Pulmonary artery endothelial cell (primary cell): ENCODE measurements around the gene CCDC200. TPM values are rescaled to one million over a fixed set of nuclear protein-coding genes. Genes with fewer than 3 reads are reported as not detected.
"Not testable (repeated sequence)": the region's sequence is repeated elsewhere in the genome, so short reads cannot be mapped to it uniquely, and the experiment has no call there.

Experiments
- DNase-seq: peaks from one replicate; pipeline ENCODE4 v3.0.0-alpha.2; 2011; ENCODE audit warnings: low read depth, low spot score
- total RNA-seq: library from RNA; depleted of rRNA; stranded (reverse); fragments of >200 nt; gene quantifications from 2 replicates; pipeline ENCODE4 v1.2.3, GENCODE V29; 2014

Gene CCDC200
- total RNA-seq = not detected in 2 replicates

DNA sequence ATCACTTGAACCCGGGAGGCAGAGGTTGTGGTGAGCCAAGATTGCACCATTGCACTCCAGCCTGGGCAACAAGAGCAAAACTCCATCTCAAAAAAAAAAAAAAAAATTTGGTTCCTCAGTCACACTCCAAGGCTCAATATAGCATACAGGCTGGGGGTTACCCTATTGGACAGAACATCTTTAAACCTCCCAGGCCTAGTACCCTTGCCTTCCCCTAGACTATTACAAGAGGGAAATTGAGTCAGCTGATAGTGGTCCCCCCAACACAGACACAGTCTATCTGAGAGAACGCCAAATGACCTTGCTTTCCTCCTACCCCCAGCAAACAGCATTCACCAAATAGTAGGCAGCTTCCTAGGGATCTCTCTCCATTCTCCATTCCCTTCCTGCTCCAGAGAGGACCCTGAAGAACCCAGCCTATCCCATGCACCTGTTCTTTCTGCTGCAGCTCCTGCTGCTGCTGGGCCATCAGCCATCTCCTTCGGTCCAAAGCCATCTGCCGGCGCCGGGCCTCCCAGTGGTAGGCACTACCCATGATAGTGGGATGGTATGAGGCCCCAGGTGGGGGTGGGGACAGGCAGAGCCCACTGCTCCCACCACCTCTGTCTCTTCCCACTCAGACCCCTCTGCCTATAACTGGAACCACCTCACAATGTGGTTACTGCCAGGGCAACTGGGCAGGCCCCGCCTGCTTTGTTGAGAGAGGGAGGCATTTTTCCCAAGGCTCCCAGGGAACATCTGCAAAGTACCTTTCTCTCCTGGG, at the start of gene CCDC200:
Gene CCDC200 (minus strand): TSS at position 604 of the 763 bp plus-strand sequence. CDS start 69 bp downstream, at position 535.
- not testable (repeated sequence) for DNase-seq

DNA sequence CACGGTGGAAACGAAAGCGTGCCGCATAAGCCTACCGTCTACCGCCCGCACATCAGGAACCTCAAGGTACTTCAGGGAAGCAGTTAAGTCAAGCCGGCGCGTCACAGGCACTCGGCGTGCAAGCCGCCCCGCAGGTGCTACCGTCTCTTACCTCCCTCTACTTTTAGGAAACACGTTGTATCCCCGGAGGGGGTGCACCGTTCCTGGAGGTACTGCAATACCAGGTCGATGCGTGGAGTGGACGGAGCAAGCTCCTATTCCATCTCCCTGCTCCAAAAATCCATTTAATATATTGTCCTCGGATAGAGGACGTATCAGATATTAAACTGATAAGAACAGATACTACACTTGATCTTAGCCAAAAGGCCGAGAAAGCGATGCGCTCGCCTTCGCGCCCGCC, 44.5 kb upstream of the CCDC200 start:
- not testable (repeated sequence) for DNase-seq

DNA sequence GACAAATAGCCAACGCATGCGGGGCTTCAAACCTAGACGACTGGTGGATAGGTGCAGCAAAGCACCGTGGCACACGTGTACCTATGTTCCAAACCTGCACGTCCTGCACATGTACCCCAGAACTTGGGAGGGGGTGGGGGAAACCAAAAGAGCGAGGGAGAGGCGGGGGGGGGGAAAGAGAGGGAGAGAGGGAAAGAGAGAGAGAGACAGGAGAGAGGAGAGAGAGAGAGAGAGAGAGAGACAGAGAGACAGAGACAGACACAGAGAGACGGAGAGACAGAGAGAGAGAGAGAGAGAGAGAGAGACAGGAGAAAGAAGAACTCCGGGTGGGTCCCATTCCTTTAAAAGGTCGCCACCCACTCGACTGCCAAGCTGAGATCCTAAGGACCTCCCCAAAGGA, 44.1 kb upstream of the CCDC200 start:
- DNase-seq = not testable (repeated sequence)

DNA sequence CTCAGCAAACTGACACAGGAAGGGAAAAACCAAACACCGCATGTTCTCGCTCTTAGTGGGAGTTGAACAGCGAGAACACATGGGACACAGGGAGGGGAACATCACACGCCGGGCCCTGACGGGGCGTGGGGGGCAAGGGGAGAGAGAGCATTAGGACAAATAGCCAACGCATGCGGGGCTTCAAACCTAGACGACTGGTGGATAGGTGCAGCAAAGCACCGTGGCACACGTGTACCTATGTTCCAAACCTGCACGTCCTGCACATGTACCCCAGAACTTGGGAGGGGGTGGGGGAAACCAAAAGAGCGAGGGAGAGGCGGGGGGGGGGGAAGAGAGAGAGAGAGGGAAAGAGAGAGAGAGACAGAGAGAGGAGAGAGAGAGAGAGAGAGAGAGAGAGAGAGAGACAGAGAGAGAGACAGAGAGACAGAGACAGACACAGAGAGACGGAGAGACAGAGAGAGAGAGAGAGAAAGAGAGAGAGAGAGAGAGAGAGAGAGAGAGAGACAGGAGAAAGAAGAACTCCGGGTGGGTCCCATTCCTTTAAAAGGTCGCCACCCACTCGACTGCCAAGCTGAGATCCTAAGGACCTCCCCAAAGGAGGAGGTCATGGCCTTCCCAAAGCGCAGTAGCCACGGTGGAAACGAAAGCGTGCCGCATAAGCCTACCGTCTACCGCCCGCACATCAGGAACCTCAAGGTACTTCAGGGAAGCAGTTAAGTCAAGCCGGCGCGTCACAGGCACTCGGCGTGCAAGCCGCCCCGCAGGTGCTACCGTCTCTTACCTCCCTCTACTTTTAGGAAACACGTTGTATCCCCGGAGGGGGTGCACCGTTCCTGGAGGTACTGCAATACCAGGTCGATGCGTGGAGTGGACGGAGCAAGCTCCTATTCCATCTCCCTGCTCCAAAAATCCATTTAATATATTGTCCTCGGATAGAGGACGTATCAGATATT, 42.4 kb upstream of the CCDC200 start:
- DNase-seq = not testable (repeated sequence)

DNA sequence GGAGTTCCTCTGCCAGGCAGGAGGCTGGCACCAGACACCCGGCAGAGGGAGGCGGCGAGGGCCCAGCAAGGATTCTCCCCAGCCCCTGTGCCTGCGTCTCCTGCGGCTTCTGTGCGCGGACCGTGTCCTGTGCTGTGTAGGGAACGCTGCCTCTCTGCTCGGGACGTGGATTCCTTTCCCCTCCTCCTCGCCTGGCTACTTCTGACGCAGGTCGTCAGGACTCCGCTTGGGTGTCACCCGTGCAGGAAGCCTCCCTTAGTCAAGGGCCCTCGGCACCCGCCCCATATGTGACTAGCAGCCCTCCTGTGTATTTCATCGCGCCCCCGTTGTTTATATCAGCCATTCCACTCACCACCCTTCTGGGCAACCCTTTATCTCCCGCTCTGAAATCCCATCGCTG, 18.0 kb upstream of the CCDC200 start:
- not testable (repeated sequence) for DNase-seq

DNA sequence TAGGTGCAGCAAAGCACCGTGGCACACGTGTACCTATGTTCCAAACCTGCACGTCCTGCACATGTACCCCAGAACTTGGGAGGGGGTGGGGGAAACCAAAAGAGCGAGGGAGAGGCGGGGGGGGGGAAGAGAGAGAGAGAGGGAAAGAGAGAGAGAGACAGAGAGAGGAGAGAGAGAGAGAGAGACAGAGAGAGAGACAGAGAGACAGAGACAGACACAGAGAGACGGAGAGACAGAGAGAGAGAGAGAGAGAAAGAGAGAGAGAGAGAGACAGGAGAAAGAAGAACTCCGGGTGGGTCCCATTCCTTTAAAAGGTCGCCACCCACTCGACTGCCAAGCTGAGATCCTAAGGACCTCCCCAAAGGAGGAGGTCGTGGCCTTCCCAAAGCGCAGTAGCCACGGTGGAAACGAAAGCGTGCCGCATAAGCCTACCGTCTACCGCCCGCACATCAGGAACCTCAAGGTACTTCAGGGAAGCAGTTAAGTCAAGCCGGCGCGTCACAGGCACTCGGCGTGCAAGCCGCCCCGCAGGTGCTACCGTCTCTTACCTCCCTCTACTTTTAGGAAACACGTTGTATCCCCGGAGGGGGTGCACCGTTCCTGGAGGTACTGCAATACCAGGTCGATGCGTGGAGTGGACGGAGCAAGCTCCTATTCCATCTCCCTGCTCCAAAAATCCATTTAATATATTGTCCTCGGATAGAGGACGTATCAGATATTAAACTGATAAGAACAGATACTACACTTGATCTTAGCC, 12.4 kb upstream of the CCDC200 start:
- DNase-seq = not testable (repeated sequence)

DNA sequence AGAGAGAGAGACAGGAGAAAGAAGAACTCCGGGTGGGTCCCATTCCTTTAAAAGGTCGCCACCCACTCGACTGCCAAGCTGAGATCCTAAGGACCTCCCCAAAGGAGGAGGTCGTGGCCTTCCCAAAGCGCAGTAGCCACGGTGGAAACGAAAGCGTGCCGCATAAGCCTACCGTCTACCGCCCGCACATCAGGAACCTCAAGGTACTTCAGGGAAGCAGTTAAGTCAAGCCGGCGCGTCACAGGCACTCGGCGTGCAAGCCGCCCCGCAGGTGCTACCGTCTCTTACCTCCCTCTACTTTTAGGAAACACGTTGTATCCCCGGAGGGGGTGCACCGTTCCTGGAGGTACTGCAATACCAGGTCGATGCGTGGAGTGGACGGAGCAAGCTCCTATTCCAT, 11.2 kb upstream of the CCDC200 start:
- not testable (repeated sequence) for DNase-seq

DNA sequence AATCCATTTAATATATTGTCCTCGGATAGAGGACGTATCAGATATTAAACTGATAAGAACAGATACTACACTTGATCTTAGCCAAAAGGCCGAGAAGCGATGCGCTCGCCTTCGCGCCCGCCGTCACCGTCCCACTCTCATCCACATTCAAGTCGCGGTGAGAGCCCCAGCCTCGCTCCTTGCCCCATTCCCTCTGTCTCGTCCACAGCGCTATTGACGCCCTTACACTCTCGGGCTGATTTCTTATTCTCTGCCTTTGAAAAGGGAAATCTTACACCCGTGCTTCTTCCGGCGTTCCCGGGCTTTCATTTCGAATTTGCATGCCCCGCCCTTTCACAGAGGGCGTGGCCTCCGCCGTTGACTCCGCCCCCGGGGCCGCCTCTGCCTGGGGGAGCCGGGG, 5.5 kb upstream of the CCDC200 start, which contains the start of gene RNU2-1:
Gene RNU2-1 (minus strand): TSS at position 101 of the 400 bp plus-strand sequence.
- DNase-seq = not testable (repeated sequence)

DNA sequence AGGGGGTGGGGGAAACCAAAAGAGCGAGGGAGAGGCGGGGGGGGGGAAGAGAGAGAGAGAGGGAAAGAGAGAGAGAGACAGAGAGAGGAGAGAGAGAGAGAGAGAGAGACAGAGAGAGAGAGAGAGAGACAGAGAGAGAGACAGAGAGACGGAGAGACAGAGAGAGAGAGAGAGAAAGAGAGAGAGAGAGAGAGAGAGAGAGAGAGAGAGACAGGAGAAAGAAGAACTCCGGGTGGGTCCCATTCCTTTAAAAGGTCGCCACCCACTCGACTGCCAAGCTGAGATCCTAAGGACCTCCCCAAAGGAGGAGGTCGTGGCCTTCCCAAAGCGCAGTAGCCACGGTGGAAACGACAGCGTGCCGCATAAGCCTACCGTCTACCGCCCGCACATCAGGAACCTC, 4.8 kb upstream of the CCDC200 start:
- not testable (repeated sequence) for DNase-seq

DNA sequence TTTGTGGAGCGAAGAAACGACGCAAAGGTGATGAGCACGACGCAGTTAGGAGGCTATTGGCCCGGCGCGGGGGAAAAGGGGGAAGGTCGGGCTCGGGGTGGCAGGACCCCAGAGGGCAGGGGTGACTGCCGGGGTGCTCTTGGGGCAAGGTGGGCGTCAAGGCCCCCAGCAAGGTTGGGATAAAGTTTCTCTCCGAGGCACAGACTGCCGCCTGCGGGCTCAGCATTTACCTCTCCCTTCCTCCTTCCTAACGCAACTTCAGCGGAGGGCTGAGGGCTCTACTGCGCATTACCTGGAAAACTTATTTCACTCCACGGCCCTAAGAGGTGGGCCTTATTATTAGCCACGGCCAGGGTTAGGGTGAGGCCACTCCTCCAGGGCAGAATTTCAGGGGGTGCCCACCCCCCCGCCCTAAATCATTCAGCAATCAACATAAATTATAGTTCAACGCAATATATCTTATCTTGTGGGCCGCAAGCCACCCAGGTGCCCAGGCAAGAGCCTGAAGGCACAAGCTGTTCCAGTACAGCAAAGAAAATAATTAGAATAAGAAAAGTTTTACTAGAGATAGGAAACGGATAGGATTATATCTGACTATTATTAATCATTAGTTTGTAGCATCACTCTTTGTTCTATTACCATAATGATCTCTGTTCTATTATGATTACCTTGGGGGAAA, 3.7 kb upstream of the CCDC200 start:
- not testable (repeated sequence) for DNase-seq

DNA sequence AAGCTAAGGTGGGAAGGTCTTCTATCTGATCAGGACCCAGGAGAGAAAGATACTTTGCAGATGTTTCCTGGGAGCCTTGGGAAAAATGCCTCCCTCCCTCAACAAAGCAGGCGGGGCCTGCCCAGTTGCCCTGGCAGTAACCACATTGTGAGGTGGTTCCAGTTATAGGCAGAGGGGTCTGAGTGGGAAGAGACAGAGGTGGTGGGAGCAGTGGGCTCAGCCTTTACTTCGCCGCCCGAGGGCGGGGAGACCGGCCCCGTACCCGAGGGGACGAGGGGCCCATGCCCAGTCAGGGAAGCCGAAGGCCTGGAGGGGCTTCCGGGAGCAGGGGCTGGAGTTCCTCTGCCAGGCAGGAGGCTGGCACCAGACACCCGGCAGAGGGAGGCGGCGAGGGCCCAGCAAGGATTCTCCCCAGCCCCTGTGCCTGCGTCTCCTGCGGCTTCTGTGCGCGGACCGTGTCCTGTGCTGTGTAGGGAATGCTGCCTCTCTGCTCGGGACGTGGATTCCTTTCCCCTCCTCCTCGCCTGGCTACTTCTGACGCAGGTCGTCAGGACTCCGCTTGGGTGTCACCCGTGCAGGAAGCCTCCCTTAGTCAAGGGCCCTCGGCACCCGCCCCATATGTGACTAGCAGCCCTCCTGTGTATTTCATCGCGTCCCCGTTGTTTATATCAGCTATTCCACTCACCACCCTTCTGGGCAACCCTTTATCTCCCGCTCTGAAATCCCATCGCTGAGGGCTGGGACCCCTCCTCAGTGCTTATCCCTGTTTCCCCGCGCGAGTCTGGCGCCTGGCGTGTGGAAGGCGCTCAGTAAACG, 3.0 kb upstream of the CCDC200 start:
- DNase-seq = not testable (repeated sequence)

DNA sequence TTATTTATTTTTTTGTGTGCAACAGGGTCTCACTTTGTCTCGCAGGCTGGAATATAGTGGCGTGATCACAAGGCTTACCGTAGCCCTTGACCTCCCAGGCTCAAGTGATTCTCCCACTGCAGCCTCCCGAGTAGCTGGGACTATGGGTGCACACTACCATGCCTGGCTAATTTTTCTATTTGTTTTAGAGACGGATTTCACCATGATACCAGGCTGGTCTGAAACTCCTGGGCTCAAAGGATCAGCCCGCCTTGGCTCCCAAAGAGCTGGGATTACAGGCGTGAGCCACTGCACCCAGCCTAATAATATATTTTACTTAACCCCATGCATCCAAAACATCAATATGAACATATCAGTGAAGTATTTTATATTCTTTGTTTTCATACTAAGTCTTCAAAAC, 2.0 kb downstream of the CCDC200 start:
- no peak for DNase-seq

DNA sequence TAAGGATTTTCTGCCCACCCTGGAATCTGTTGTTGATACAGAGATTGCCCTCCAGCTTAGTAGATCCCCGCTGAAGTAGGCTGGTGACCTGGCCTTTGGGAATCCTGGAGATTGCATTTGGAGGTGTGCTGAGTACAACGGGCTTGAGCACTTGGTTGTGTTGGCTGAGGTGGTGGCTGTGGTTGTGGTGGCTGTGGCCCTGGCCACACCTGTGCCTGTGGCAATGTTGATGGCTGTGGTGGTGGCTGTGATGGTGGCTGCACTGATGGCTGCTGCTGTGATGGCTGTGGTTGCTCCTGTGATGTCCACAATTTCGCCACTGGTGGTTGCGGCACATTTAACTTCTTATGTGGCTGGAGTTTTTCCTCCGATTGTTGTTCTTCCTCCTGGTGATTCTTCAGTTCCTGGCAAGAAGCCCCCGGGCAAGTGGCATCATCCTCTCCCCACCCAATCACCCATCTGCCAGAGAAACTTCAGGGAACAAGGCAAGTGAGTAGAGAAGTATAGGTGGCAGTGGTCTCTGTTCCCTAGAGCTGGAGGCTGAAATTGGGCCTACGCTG, 4.2 kb downstream of the CCDC200 start:
- no peak for DNase-seq

DNA sequence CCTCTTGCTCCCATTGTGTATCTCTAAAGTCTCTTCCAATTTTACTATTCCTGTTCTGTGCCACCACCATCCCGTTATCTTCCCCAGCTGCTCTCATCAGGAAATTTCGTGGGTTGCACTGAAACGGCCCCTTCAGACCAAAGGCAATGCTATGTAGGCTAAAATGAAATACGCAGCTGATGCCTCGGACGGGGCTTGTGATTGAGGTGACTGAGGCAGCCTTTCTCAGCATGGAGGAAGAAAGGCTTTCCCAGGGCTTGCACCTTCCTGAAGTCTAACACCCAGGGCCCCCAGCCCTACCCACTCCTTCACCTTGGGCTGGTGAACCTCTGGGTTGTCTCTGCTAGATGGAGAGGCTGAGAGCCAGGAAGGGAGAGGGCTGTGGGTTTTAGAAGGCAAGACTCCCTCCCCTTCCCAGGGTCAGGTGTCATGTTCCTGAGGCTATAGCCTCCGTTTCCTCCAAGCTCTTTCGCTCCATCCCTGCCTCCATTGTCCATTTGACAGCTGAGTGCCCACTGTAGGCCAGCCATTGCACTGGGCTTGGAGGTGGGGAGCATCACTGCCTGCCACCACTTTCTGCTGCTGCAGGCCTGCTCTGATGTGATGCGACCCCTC, 7.8 kb downstream of the CCDC200 start:
- no peak for DNase-seq

DNA sequence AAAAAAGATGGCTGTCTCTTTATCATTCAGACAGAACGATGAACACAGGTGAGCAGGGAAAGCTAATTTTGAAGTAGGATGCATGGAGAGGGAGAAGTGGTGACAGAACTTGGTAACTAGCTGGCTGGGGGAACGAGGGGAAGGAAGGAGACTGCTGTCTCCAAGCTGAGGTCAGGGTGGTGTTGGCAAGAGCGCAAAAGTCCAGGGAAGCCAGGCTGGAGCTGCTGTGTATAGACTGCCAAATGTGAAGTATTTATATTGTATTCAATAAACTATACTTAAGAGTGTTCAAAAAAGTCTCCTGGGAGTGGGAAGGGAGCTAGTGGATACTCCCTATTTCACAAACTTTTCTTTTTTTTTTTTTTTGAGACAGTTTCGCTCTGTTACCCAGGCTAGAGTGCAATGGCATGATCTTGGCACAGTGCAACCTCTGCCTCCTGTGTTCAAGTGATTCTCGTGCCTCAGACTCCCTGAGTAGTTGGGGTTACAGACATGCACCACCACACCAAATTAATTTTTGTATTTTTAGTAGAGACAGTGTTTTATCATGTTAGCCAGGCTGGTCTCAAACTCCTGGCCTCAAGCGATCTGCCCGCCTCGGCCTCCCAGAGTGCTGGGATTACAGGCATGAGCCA, 8.6 kb downstream of the CCDC200 start:
- DNase-seq = no peak

DNA sequence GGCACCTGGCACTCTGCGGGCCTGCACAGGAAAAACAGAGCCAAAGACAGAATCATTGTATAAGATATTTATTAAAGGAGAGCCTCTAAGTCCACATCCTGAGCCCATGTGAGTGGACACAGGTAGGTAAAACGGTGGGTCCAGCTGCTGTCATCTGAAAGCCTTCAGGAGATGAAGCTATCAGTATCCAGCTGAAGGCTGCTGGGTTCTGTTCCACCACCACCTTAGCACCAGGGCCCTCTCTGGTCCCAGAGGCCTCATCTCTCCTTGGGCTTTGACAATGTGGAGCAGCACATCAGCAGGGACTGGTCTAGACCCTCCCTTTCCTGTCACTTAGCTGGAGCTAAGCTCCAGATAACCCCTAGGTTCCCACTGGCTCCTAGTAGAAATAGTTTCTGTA, 9.4 kb downstream of the CCDC200 start:
- no peak for DNase-seq

DNA sequence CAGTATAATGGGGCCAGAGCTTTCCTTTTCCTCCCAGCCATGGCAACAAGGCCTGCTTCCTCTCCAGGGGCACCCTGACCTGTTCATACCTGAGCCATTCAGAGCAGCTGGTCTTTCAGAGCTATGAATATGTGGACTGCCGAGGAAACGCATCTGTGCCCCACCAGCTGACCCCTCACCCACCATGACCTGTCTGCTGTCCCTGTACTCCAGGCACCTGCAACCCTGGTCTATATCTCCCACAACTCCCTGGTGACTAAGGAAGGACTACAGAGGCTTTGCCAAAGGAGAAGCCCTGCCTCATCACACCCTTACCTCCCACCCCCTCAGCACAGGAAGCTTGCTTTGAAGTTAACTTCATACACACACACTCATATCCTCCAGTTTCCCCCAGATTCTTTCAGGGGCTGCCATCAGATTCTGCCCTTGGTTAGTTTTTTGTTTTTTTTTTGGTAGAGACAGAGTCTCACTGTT, 10.8 kb downstream of the CCDC200 start:
- no peak for DNase-seq

DNA sequence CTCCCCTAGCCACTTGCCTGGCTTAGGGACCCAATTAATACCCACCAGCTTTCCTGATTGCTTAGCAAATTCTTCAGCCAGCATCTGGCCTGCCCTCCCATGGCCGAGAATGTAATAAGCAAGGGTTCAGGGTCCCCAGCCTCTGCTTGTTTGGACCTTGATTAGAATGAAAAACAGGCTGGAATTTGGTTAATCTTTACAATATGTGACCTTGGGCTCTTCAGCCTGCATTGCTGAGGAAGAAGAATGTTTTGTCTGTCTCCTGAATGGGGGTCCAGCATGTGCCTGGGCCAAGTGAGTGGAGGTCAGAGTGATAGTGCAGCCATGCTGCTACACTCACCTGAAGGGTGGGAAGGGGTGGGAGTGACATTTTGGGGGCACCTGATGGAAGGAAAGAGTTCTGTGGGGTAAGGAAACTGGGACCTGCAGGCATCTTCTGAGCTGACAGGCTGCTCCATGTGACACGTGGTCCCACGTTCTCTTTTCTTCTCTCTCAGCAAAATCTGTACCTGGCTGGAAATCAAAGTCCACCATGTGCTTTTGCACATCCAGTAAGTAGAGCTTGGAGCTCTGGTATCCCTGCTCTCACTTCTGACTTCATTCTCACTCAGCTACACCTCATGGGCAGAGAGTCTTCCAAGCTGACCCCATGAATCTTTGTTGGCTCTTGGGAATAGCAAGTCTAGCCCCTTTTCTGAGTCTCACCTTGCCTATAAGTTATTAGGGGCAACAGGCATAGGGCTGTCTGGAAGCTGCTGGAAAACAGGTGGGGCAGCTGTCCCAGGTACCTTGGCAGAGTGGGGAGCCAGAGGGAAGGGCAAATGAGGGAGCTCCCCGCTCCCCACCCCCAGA, 11.4 kb downstream of the CCDC200 start:
- DNase-seq = no peak
